K562 (cell line): ENCODE measurements around the gene UFSP2. TPM values are rescaled to one million over a fixed set of nuclear protein-coding genes. Genes with fewer than 3 reads are reported as not detected.

Experiments used
- CBFA2T3 ChIP-seq: fragments of 450-650 bp; IDR thresholded peaks from 2 replicates; pipeline ENCODE4 v1.6.1; 2017
- CCAR2 ChIP-seq: fragments of 200-400 bp; formaldehyde crosslinking; IDR thresholded peaks from 2 replicates; pipeline ENCODE4 v1.6.1; 2017; ENCODE audit warnings: mild to moderate bottlenecking, low read depth, low read length
- GTF2E2 ChIP-seq: fragments of 200-800 bp; sonication (Bioruptor generic); IDR thresholded peaks from 2 replicates; pipeline ENCODE4 v1.6.1; 2016; ENCODE audit warnings: missing genetic modification characterization, missing compliant biosample characterization
- KLF16 ChIP-seq: IDR thresholded peaks from 2 replicates; pipeline ENCODE4 v1.6.1; 2016; ENCODE audit warnings: antibody characterized with exemption
- MCM3 ChIP-seq: fragments of 450-650 bp; IDR thresholded peaks from 2 replicates; pipeline ENCODE4 v1.6.1; 2016
- MTA3 ChIP-seq: fragments of 450-650 bp; formaldehyde crosslinking; IDR thresholded peaks from 2 replicates; pipeline ENCODE4 v1.6.1; 2017; ENCODE audit warnings: mild to moderate bottlenecking, borderline replicate concordance
- NFRKB ChIP-seq: fragments of 450-650 bp; IDR thresholded peaks from 2 replicates; pipeline ENCODE4 v1.6.1; 2016; ENCODE audit warnings: low read depth
- RFX1 ChIP-seq: fragments of 450-650 bp; IDR thresholded peaks from 2 replicates; pipeline ENCODE4 v1.6.1; 2016; ENCODE audit warnings: mild to moderate bottlenecking, moderate library complexity
- RNF2 ChIP-seq: sonication (generic); IDR thresholded peaks from 2 replicates; pipeline ENCODE4 v1.6.1; 2016
- TEAD4 ChIP-seq, 2 experiments: sonication (generic) in 1 of 2; formaldehyde crosslinking in 1 of 2; IDR thresholded peaks; 2 replicates each; pipeline versions ENCODE4 v1.6.1 to v1.8.0; 2012 to 2022; ENCODE audit warnings: borderline replicate concordance in 1 of 2, inconsistent platforms in 1 of 2, low read length in 1 of 2, mild to moderate bottlenecking in 1 of 2, missing genetic modification reagents in 1 of 2
- TGIF2 ChIP-seq: sonication (generic); formaldehyde crosslinking; IDR thresholded peaks from 2 replicates; pipeline ENCODE4 v1.8.1; 2022; ENCODE audit warnings: mild to moderate bottlenecking, missing genetic modification reagents, moderate library complexity
- YBX1 ChIP-seq: fragments of 450-650 bp; IDR thresholded peaks from 2 replicates; pipeline ENCODE4 v1.7.1; 2016; ENCODE audit warnings: mild to moderate bottlenecking
- ZNF318 ChIP-seq, 2 experiments: fragments of 450-650 bp; IDR thresholded peaks; 2 replicates each; pipeline ENCODE4 v1.6.1; 2016; ENCODE audit warnings: mild to moderate bottlenecking in 2 of 2, borderline replicate concordance in 1 of 2, low read depth in 1 of 2, moderate library complexity in 1 of 2
- ZNF79 ChIP-seq: fragments of 250-450 bp; sonication (Bioruptor Pico); IDR thresholded peaks from 2 replicates; pipeline ENCODE4 v1.4.0; 2020; ENCODE audit warnings: low read depth, mild to moderate bottlenecking, moderate library complexity
- polyA plus RNA-seq, 8 experiments: library from polyadenylated mRNA; depleted of rRNA in 4 of 8; stranded (reverse) in 5 of 8; unstranded in 3 of 8; fragments of >200 nt; fragmentation: Nextera tagmentation in 2 of 8; fragmentation: Illumina TruSeq in 1 of 8; extraction: Ambion mirVana in 2 of 8; extraction: Trizol in 1 of 8; gene quantifications; 2 replicates each; pipeline versions ENCODE4 v1.2.1 to v1.2.3, GENCODE V29; 2011 to 2014; ENCODE audit warnings: inconsistent platforms in 1 of 8, missing spikeins in 1 of 8
- total RNA-seq, 7 experiments: library from RNA; depleted of rRNA in 6 of 7; stranded (reverse); fragments of >200 nt in 6 of 7; fragmentation: Illumina TruSeq in 2 of 7; extraction: Trizol in 2 of 7; gene quantifications; 2 replicates each; pipeline versions ENCODE4 v1.2.1 to v1.2.3, GENCODE V29; 2011 to 2021; ENCODE audit warnings: low replicate concordance in 1 of 7
- TF ChIP-seq, protein P1 (sequence below): IDR thresholded peaks from 2 replicates; pipeline ENCODE4 v1.6.1; 2012; ENCODE audit warnings: low read depth, low read length, improper control_type of control experiment, borderline replicate concordance
- TF ChIP-seq, protein P2 (sequence below): fragments of 450-650 bp; IDR thresholded peaks from 2 replicates; pipeline ENCODE4 v1.7.1; 2018; ENCODE audit warnings: mild to moderate bottlenecking, low read depth; ENCODE audit not compliant: partially characterized antibody

Gene UFSP2
- total and polyA plus RNA-seq, 9 of the 15 experiments (the other 6 are each of a cell fraction or from before 2014, with no cell fraction given): 20.1 to 55.8 (median 26.6) TPM

- TF ChIP-seq ZNF318 (IDR thresholded peaks at IDR 0.05; ENCODE audit: borderline replicate concordance in 1 of 2, low read depth in 1 of 2) (no peak), MCM3 (no peak), MTA3 (peak; percentile 98), TGIF2 (CRISPR knock-in tag) (no peak), RFX1 (no peak), ZNF79 (CRISPR knock-in tag) (no peak), TEAD4 (IDR thresholded peaks at IDR 0.05; ENCODE audit: low read length) (no peak), TEAD4 (CRISPR knock-in tag; IDR thresholded peaks at IDR 0.05; ENCODE audit: borderline replicate concordance) (no peak), RNF2 (peak; percentile 88), NFRKB (peak; percentile 59; the same call in 1 of the 2 replicates), GTF2E2 (tag) (no peak), CBFA2T3 (peak; percentile 11; the same call in 1 of the 2 replicates), CCAR2 (no peak), YBX1 (no peak), KLF16 (no peak)
- TF ChIP-seq, protein P1, sequence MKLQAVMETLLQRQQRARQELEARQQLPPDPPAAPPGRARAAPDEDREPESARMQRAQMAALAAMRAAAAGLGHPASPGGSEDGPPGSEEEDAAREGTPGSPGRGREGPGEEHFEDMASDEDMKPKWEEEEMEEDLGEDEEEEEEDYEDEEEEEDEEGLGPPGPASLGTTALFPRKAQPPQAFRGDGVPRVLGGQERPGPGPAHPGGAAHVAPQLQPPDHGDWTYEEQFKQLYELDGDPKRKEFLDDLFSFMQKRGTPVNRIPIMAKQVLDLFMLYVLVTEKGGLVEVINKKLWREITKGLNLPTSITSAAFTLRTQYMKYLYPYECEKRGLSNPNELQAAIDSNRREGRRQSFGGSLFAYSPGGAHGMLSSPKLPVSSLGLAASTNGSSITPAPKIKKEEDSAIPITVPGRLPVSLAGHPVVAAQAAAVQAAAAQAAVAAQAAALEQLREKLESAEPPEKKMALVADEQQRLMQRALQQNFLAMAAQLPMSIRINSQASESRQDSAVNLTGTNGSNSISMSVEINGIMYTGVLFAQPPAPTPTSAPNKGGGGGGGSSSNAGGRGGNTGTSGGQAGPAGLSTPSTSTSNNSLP: no peak
- TF ChIP-seq, protein P2, sequence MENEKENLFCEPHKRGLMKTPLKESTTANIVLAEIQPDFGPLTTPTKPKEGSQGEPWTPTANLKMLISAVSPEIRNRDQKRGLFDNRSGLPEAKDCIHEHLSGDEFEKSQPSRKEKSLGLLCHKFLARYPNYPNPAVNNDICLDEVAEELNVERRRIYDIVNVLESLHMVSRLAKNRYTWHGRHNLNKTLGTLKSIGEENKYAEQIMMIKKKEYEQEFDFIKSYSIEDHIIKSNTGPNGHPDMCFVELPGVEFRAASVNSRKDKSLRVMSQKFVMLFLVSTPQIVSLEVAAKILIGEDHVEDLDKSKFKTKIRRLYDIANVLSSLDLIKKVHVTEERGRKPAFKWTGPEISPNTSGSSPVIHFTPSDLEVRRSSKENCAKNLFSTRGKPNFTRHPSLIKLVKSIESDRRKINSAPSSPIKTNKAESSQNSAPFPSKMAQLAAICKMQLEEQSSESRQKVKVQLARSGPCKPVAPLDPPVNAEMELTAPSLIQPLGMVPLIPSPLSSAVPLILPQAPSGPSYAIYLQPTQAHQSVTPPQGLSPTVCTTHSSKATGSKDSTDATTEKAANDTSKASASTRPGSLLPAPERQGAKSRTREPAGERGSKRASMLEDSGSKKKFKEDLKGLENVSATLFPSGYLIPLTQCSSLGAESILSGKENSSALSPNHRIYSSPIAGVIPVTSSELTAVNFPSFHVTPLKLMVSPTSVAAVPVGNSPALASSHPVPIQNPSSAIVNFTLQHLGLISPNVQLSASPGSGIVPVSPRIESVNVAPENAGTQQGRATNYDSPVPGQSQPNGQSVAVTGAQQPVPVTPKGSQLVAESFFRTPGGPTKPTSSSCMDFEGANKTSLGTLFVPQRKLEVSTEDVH: peak; percentile 47
Measured at GRCh38 chr4:185395956-185396723, 29.6 kb downstream of the UFSP2 start (continued).
